GM19455 (cell line): ENCODE measurements around the gene ZNF467.

Experiments
- ATAC-seq: cut with Tn5 transposase; IDR thresholded peaks from one replicate; pipeline ENCODE4 v1.9.1; 2021; ENCODE audit not compliant: unreplicated experiment

Gene ZNF467

DNA sequence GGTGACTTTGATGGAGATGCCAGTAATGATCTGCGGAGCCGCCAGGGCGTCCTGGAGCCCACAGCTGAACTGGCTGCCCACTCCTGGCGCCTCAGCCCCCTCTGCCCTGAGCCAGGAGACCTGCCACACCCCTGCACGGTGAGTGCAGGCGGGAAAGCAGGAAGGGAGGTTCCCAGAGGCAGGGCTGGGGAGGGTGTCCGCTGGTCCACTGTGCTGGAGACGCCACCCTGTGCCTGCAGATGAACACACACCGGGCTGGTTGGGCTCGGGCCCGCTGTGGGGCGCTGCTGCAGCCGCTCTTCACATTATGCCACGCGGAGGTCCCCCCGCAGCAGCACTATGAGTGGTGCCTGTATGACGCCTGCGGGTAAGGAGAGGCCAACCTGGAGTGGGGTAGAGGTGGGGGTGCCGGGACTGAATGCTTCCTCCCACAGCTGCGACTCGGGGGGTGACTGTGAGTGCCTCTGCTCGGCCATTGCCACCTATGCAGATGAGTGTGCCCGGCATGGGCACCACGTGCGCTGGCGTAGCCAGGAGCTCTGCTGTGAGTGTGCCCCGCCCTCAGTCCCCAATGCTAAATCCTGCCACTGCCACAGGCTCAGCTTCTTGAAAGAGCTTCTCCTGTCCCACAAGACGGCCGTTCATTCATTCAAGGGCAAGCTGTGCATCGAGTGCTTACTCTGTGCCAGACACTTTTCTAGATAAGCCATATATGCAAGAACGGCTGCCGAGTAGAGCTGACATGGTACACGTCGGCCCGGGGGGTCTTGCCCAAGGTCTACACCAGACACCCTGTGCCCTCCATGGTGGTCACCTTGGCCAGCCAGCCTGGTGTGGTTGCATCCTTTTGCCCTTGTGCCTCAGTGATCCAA lies 14.3 kb upstream of the ZNF467 start:
- ATAC-seq: no peak

DNA sequence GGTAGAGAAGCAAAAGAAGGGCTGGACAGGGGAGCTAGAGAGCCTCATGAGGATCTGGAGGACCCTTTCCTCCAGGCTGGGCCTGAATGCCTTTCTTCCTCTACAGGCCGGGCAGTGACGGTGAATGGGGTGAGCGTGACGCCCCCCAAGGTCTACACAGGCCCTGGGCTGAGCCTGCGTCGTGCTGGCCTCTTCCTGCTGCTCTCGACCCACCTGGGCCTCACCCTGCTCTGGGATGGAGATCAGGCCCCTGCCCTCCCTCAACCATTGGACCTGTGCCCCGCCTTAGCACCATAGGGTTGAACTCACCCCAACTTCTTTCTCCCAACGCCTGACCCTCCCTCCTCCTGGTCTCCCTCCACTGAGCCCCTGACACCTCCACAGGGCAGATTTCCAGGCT lies 12.6 kb upstream of the ZNF467 start:
- no peak for ATAC-seq

DNA sequence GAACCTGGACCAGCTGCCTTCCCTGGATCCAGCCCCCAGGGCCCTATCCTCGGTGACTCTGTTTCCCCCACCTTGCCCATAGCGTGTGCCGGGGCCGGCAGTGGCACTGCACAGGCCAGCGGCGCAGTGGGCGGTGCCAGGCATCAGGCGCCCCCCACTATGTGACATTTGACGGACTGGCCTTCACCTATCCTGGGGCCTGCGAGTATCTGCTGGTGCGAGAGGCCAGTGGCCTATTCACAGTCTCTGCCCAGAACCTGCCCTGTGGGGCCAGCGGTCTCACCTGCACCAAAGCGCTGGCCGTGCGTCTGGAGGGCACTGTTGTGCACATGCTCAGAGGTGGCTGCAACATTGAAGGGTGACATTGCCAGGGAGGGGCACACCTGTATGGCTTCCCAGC lies 12.0 kb upstream of the ZNF467 start:
- ATAC-seq: no peak

DNA sequence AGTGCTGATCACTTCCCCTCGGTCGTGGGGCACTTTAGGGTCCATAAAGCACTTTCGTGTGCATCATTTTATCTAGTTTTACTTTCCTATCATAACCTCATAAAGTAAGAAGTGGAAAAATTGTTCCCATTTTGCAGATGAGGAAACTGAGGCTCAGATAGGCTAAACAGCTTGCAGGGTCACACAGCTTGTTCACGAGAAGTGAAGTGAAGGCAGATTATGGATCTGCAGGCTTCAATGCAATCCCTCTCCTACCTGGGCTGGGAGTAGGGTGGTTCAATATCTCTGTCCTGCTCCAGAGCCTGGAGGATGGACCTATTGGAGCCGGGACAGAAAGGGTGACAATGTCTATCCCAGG lies 10.8 kb upstream of the ZNF467 start:
- ATAC-seq: no peak

DNA sequence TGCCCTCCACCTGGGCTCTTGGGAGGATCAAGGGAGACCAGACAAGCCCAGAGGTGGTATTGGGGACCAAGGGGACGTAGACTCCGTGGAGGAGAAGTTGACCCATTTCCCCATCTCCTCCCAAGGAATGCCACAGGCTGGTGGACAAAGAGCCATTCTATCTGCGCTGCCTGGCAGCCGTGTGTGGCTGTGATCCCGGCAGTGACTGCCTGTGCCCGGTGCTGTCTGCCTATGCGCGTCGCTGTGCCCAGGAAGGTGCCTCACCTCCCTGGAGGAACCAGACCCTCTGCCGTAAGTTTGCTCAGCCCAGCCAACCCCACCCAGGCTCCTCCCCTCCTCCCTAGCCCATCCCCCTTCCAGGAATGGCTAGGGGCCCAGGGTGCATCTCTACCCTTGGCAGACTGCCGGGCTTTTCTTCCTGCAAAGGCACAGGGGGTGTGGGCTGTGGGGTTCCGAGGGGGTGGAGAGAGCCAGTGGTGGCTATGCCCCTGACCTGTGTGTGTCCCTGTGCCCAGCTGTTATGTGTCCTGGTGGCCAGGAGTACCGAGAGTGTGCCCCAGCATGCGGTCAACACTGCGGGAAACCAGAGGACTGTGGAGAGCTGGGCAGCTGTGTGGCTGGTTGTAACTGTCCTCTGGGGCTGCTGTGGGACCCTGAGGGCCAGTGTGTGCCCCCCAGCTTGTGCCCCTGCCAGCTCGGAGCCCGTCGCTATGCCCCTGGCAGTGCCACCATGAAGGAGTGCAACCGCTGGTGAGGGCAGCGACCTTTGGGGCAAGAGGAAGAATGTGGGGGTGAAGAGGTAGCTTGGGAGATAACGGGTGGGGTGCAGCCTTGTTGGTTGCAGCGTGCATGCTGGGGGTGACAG lies 10.2 kb upstream of the ZNF467 start:
- no peak for ATAC-seq

DNA sequence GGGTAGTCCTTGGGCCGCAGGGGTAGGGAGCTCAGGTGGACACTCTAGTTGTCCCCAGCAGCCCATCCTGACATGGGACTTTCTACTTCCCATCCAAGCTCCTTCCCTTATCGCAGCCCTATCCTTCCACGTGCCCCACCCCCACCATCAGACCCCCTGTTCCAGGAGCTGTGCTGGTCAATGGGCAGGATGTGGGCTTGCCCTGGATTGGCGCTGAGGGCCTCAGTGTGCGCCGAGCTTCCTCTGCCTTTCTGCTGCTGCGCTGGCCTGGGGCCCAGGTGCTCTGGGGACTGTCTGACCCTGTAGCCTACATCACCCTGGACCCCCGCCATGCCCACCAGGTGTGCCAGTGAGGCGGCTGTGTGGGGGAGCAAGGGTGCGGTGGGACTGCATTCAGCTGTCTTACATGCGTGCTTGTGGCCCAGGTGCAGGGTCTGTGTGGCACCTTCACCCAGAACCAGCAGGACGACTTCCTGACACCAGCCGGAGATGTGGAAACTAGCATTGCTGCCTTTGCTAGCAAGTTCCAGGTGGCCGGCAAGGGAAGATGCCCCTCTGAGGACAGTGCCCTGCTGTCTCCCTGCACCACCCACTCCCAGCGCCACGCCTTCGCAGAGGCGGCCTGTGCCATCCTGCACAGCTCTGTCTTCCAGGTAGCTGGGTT lies 9.4 kb upstream of the ZNF467 start:
- ATAC-seq: no peak

DNA sequence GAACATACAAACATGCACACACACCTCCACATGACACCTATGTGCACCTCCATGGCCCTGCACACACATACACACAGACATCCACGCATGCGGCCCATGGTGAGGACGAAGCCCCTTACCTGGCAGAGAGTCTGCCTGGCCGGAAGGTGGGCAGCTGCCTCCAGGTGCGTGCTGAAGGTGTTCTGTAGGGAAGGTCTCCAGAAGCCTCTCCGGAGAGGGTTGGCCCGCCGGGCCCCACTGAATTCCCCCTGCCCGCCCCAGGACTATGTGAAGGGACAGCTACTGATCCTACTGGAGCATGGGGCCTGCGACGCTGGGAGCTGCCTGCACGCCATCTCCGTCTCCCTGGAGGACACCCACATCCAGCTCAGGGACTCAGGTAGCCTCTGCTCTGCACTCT lies 8.5 kb upstream of the ZNF467 start:
- ATAC-seq: no peak

DNA sequence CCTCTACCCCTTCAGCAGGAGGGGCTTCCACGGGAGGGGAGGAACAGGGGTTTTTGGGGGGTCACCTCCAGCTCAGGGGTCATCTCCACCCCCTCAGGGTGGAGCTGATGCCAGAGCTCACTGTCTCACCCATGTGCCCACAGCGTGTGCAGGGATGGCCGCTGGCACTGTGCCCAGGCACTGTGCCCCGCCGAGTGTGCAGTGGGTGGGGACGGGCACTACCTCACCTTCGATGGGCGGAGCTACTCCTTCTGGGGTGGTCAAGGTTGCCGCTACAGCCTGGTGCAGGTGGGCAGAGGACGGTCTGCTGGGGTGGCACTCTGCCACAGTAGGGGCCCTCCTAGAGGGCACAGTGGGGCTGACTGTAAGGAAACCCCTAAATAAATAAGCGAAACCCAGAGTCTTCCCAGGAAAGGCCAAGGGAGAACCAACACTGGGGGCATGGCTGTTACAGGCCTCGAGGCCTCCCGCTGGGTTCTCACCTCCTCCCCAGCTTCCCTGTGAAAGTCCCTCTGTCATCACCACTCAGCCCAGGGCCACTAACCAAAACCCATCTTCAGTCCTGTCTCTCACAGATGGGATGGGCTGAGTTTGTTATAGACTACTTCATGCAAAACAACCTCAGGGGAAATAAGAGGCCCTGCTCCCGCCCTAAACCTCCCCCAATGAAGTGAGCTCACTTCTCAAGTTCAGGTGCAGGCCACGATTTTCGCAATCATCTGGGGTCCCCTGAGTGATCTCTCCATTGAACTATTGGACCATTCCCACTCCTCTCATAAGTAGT lies 7.4 kb upstream of the ZNF467 start:
- ATAC-seq: no peak

DNA sequence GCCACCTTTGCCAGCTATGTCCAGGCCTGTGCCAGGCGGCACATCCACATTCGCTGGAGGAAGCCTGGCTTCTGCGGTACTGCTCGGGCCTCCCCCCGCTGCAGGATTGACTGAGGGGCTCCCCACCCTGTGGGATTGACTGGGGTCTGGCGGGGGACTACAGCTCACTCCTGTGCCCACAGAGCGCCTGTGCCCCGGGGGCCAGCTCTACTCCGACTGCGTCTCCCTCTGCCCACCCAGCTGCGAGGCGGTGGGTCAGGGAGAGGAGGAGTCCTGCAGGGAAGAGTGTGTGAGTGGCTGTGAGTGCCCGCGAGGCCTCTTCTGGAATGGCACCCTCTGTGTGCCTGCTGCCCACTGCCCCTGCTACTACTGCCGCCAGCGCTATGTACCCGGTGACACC lies 6.7 kb upstream of the ZNF467 start:
- no peak for ATAC-seq

DNA sequence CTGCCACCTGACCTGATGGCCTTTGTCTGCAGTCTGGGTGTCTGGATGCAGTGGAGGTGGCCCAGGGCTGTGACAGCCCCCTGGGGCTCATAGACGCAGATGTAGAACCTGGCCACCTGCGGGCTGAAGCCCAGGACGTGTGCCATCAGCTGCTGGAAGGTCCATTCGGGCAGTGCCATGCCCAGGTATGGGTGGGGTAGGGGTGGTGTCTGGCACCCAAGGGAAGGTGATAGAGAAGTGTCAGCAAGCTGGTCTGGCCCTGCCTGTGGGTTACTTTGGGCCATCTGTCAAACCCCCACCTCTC lies 6.1 kb upstream of the ZNF467 start:
- ATAC-seq: no peak

DNA sequence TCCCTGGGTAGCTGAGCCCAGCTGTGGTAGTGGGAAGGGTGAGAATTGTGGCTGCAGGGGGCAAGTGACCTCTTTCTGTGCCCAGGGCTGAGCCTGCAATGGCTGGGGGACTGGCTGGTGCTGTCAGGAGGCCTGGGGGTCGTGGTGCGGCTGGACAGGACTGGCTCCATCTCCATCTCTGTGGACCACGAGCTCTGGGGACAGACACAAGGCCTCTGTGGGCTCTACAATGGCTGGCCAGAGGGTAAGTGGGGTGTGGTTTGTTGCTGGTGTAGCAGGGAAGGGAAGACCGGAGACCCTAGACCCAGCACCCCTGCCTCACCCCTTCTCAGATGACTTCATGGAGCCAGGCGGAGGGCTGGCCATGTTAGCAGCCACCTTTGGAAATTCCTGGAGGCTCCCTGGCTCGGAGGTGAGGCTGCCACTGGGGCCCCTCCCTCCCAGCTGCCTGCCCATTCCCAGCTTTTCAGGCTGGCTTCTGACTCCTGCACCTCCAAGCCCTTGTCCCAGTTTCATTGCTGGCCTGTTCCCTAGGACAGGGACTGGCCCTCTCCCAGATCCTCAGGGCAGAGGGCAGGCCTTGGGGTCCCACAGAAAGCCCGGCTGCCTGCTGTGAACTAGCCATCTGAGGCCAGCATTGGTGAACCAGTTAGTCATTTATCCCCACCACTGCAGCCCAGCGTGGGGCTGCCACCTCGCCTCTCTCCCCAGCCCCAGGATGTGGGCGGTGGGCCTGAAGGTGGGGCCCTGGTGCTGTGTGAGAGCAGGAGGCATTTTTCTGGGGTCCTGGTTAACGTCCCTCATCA lies 5.5 kb upstream of the ZNF467 start:
- no peak for ATAC-seq

DNA sequence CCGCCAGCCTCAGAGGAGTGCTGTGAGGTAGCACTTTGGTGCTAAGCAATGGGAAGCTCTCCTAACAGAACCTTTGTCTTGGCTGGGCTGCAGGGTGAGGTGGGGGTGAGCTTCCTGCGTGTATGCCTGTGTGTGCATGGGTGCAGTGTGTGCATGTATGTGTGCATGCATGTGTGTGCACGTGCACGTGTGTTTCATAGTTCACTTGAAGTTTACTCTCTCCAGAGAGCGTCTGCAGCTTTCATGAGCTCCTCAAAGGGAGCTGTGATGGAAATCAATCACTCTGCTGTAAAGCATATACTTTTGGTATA lies 4.9 kb upstream of the ZNF467 start:
- no peak for ATAC-seq

DNA sequence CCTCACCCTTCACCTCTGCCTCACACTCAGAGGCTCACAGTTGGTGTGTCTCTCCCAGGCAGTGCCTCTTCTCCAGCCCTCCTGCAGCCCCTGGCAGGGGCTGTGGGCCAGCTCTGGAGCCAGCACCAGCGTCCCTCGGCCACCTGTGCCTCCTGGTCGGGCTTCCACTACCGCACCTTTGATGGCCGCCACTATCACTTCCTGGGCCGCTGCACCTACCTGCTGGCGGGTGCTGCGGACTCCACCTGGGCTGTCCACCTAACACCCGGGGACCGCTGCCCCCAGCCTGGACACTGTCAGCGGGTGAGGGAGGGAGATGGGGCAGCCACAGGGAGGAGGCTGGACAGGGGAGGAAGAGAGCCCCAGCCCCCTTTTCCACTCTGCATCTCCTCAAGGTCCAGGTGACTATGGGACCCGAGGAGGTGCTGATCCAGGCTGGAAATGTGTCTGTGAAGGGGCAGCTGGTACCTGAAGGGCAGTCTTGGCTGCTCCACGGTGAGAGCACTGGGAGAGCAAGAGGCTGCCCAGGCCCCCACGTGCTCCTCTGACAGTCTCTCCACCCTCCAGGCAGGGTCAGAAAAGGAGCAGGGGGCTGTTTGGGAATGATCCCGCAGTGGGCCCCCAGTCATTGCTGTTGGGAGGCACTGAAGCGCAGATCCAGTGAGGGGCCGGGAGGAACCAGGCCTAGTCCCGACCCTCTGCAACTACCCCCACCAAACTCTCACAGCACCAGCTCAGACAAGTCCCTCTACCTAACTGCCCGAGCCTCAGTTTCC lies 4.4 kb upstream of the ZNF467 start:
- ATAC-seq: no peak

DNA sequence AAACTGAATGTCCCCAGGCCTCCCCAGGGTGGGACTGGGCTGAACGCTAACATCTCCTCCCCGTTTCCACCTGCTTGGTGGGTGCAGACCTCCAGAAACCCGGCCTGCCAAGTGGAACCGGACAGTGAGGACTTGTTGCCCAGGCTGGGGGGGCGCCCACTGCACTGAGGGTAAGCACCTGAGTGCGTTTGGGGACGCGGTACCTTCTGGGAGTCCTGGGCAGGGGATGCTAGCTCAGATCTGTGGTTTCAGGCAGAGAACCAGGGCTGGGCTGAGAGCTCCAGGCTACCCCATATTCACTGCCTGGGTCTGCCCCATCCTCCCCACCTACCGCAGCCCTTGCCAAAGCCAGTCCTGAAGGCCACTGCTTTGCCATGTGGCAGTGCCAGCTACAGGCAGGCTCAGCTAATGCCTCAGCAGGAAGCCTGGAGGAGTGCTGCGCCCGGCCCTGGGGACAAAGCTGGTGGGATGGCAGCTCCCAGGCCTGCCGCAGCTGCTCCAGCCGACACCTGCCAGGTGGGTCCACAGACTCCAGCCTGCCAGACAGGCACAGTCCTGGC lies 3.5 kb upstream of the ZNF467 start:
- no peak for ATAC-seq

DNA sequence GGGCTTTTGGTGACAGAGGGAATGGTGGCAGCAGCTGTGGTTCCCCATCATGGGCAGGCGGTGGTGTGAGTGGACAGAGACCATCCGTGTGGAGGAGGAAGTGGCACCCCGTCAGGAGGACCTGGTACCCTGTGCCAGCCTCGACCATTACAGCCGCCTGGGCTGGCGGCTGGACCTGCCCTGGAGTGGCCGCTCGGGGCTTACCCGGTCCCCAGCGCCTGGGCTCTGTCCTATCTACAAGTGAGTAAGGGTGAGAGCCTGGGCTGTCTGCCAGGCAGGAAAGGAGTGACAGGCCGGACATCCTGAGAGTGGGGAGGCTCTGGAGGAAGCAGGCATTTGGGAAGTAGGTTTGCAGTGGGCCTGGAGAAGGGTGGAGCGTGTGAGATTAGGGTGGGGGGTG lies 2.9 kb upstream of the ZNF467 start:
- no peak for ATAC-seq

DNA sequence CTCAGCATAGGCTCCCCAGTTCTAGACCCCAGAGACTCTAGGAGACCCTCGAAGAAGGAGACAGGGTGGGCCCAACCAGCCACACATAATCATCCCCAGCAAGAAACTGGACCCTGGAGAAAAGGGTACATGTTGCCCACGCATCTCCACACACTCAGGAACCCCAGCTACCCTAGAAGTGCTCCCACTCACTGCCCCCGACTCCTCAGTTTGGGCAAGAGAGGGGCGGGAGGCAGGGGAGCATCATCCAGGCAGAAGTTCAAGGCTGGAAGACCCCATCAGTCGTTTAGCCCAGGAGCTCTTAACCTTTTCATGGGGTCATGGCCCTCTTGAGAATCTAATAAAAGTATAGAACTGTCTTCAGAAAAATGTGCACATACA lies 1.8 kb upstream of the ZNF467 start:
- ATAC-seq: no peak

DNA sequence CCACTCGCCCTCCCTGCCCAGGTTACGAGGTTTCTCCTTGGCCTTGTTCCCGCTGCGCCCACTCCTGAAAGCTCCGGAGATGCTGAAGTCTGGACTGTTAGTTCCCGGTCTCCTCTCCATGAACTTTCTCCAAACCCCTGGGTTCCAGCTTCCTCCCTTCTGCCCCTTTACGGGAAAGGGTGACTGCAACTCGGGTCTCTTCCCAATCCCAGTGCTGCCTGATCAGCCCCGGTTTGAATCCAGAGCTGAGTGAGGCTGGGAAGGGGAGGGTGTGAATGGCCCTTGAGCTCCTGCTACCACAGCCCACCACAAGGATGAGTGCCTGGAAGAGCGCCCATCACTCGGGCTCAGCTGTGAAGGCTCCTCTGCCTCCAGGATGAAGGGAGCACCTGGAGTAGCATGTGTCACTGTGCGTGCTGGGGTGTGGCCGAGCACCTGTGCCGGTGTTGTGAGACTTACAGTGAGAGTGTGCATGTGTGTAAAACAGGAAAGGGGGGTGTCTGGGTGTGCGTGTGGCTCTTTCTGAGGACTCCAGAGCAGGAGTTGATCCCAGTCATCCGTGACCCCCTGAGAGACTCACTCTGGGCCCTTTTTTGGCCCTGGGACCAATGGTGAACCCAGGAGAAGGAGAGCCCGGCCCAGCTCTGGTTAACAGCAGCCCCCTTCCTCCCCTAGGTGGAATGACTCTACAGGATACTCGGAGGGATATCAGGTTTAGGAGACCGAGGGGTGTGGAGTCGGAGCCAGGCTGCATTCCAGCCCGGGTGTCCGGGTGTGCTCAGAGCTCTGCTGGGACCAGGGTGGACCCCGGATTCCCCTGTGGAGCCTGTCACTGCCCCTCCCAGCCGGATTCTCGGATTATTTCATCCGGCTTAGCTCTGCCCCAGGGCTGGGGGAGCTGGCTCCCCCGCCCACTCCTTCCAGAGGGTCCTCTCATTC lies 1.1 kb upstream of the ZNF467 start:
- ATAC-seq: no peak

DNA sequence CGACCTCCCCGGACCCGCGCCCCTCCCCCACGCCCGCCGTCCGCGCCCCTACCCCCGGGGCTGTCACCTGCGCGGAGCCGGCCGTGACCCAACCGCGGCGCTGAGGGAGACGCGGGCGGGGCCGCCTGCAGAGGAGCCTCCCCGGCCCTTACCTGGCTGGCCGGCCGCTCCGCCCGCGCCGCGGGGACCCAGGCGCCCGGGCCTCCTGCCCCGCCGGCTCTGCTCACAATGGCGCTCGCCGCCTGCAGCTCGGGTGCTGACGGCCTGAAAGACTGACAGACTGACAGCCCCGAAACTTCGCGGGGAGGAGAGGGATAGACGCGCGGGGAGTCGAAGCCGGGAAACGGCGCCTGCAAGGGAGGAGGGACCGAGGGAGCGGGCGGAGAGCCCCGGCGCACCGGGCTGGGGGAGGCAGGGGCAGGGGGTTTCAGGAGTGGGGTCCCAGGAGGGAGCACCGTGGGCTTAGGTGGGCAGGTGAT lies 393 bp downstream of the ZNF467 start:
- ATAC-seq: no peak
